ENCODE results near the gene CREBL2.

The CREBL2 gene

GRCh38 chr12:12676605-12677004 lies 64.9 kb downstream of the CREBL2 start:
- DNase-seq (ENCODE audit: low spot score), result no peak

GRCh38 chr12:12681061-12681765 lies 69.5 kb downstream of the CREBL2 start:
- no peak for DNase-seq (ENCODE audit: low spot score)

- no peak for DNase-seq (ENCODE audit: low spot score)
Measured at GRCh38 chr12:12682284-12682683, 70.6 kb downstream of the CREBL2 start.

GRCh38 chr12:12683136-12683697 lies 71.5 kb downstream of the CREBL2 start:
- DNase-seq (ENCODE audit: low spot score), result no peak

- no peak for DNase-seq (ENCODE audit: low spot score)
Measured at GRCh38 chr12:12683725-12684124, 72.0 kb downstream of the CREBL2 start.

GRCh38 chr12:12684375-12685106 lies 72.9 kb downstream of the CREBL2 start:
- DNase-seq (ENCODE audit: low spot score), result peak; percentile 72

GRCh38 chr12:12685305-12685704 lies 73.6 kb downstream of the CREBL2 start:
- peak; percentile 25 for DNase-seq (ENCODE audit: low spot score)

GRCh38 chr12:12686472-12686871 lies 74.8 kb downstream of the CREBL2 start:
- no peak for DNase-seq (ENCODE audit: low spot score)

- no peak for DNase-seq (ENCODE audit: low spot score)
Measured at GRCh38 chr12:12686925-12687324, 75.2 kb downstream of the CREBL2 start.

- DNase-seq (ENCODE audit: low spot score), result no peak
Measured at GRCh38 chr12:12689647-12690300, 78.1 kb downstream of the CREBL2 start.

- no peak for DNase-seq (ENCODE audit: low spot score)
Measured at GRCh38 chr12:12691549-12691948, 79.9 kb downstream of the CREBL2 start.

- DNase-seq (ENCODE audit: low spot score), result no peak
Measured at GRCh38 chr12:12693111-12693671, 81.5 kb downstream of the CREBL2 start.

Data from iPS-NIHi11 (cell line).